GM19025 (cell line): ENCODE data around the gene LAPTM5.

ENCODE experiments used
- ATAC-seq: cut with Tn5 transposase; IDR thresholded peaks from one replicate; pipeline ENCODE4 v1.9.1; 2021; ENCODE audit warnings: mild to moderate bottlenecking, low read depth, moderate library complexity; ENCODE audit not compliant: unreplicated experiment

LAPTM5 gene

GRCh38 chr1:30758785-30759380, 1.3 kb upstream of the LAPTM5 start:
- ATAC-seq, result no peak

- ATAC-seq, result no peak
Observed at GRCh38 chr1:30758121-30758688, 631 bp upstream of the LAPTM5 start.

GRCh38 chr1:30756545-30757351, 826 bp downstream of the LAPTM5 start:
- ATAC-seq, result no peak

- ATAC-seq, result no peak
Observed at GRCh38 chr1:30756206-30756544, 1.4 kb downstream of the LAPTM5 start.

- no peak for ATAC-seq
Observed at GRCh38 chr1:30755746-30756145, 1.8 kb downstream of the LAPTM5 start.

GRCh38 chr1:30755334-30755733, 2.2 kb downstream of the LAPTM5 start:
- no peak for ATAC-seq

- ATAC-seq, result peak; percentile 43
Observed at GRCh38 chr1:30754684-30755171, 2.8 kb downstream of the LAPTM5 start.

- no peak for ATAC-seq
Observed at GRCh38 chr1:30753660-30754123, 3.9 kb downstream of the LAPTM5 start.

GRCh38 chr1:30753118-30753517, 4.5 kb downstream of the LAPTM5 start:
- no peak for ATAC-seq

- ATAC-seq, result no peak
Observed at GRCh38 chr1:30752651-30752908, 5.0 kb downstream of the LAPTM5 start.

- ATAC-seq, result no peak
Observed at GRCh38 chr1:30751830-30752650, 5.5 kb downstream of the LAPTM5 start.

- no peak for ATAC-seq
Observed at GRCh38 chr1:30750731-30751291, 6.8 kb downstream of the LAPTM5 start.

GRCh38 chr1:30749691-30750583, 7.6 kb downstream of the LAPTM5 start:
- no peak for ATAC-seq

GRCh38 chr1:30748699-30749401, 8.7 kb downstream of the LAPTM5 start:
- no peak for ATAC-seq

GRCh38 chr1:30748098-30748698, 9.4 kb downstream of the LAPTM5 start:
- no peak for ATAC-seq

- no peak for ATAC-seq
Observed at GRCh38 chr1:30747033-30748008, 10.3 kb downstream of the LAPTM5 start.

- ATAC-seq, result no peak
Observed at GRCh38 chr1:30746212-30747032, 11.2 kb downstream of the LAPTM5 start.
